ENCODE results near the gene WWP2.

WWP2 gene

DNA sequence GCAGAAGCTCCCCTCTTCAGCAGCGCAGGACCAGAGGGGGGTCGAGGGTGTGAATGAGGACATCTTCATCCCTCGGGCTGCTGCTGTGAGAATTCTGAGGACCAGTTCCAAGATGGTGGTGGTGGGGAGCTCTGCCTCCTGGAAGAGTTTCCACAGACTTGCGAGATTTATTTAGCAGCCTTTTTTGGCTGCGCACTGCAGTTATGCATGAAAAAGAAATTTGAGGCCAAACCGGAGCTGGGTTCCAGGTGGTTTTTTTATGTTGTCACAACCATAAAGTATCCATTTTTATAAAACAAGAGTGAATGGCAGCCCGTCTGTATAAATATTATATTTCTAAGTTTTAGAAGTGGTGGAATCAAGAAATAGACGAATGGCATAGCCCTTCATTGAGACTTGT lies 112.1 kb downstream of the WWP2 start:
- TF ChIP-seq, protein P1, sequence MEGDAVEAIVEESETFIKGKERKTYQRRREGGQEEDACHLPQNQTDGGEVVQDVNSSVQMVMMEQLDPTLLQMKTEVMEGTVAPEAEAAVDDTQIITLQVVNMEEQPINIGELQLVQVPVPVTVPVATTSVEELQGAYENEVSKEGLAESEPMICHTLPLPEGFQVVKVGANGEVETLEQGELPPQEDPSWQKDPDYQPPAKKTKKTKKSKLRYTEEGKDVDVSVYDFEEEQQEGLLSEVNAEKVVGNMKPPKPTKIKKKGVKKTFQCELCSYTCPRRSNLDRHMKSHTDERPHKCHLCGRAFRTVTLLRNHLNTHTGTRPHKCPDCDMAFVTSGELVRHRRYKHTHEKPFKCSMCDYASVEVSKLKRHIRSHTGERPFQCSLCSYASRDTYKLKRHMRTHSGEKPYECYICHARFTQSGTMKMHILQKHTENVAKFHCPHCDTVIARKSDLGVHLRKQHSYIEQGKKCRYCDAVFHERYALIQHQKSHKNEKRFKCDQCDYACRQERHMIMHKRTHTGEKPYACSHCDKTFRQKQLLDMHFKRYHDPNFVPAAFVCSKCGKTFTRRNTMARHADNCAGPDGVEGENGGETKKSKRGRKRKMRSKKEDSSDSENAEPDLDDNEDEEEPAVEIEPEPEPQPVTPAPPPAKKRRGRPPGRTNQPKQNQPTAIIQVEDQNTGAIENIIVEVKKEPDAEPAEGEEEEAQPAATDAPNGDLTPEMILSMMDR (IDR thresholded peaks at IDR 0.05; ENCODE audit: low read depth, low read length) = no peak
- H3K4me3 ChIP-seq (ENCODE audit: low read depth, low read length) = no peak overlapping the region

DNA sequence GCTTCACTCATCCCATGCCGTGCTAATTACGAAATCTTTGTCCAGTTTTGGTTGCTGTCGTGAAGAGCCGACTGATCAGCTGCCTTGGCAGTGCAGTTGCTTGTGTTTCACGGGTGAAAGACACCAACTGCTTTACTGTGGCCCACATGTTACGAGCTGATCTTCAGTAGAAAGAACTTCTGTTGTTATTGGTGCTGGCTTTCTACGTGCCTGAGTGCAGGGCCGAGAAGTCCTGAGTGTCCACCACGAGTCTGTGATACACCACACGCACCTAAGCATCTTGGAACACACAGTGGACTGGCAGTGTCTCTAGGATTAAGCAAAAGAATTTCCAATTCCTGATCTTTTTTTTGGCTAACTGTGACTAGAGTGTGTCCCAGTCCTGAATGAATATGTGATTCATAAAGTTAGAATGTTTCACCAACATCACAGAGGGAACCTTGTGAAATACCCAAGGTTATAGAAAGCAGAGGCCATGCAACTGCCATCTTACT lies 118.6 kb downstream of the WWP2 start:
- TF ChIP-seq, protein P1 (IDR thresholded peaks at IDR 0.05; ENCODE audit: low read depth, low read length) = no peak
- H3K4me3 ChIP-seq (ENCODE audit: low read depth, low read length) = no peak overlapping the region

DNA sequence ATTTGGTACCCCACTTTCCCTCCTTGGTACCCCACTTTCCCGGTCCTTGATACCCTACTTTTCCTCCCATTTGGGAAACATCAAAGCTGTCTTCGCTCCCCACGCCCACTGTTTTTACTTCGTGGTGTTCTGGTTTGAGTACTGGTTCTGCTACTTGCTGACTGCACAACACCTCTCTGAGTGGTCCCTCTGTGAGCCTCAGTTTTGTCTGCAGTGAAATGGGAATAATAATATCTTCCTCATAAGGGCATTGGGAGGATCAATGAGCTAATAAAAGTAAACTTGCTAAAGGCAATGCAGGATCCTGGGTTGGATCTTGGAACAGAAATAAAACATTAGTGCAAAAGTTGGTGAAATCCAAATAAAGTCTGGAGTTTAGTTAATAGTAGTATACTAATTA lies 119.0 kb downstream of the WWP2 start:
- H3K4me3 ChIP-seq (ENCODE audit: low read depth, low read length) = no peak overlapping the region
- TF ChIP-seq, protein P1 (IDR thresholded peaks at IDR 0.05; ENCODE audit: low read depth, low read length) = no peak

DNA sequence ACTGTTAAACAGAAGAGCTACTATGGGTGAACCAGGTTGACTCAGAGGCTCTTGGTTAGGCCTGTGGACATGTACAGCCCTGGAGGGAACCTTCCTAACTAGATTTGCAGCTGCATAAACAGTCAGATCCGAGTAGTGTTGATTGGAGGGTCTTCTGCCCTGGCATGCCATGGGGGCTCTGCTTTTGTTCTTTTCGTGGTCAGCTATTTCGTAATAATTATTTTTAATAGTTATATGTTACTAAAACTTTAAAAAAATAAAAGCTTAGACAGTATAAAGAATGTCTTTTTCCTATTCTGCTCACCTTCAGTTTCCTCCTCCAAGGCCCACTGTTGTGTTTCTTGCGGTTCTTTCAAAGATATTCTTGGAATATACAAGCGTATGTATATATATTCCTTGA lies 121.6 kb downstream of the WWP2 start:
- TF ChIP-seq, protein P1 (IDR thresholded peaks at IDR 0.05; ENCODE audit: low read depth, low read length) = no peak
- no peak overlapping the region for H3K4me3 ChIP-seq (ENCODE audit: low read depth, low read length)

DNA sequence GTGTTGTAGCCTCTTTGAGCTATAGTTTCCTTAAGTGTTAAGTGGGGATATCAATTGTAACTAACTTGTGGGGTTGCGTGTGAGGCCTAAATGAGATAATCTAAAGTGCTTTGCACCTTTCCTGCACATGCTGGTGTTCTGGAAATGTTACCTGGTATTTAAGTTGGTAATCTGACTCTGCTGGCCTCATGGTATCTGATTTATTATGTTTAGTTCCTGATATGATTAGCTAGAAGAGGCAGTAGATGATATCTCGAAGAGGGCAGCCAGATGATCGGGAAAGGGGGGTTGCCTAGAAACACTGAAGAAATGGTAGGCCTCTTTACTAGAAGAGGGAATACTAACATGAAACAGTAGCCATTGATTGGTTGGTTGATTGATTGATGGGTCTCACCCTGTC lies 123.6 kb downstream of the WWP2 start:
- no peak overlapping the region for H3K4me3 ChIP-seq (ENCODE audit: low read depth, low read length)
- TF ChIP-seq, protein P1 (IDR thresholded peaks at IDR 0.05; ENCODE audit: low read depth, low read length) = no peak

- no peak overlapping the region for H3K4me3 ChIP-seq (ENCODE audit: low read depth, low read length)
- TF ChIP-seq, protein P1 (IDR thresholded peaks at IDR 0.05; ENCODE audit: low read depth, low read length) = no peak
These were observed 124.6 kb downstream of the WWP2 start for GRCh38 chr16:69886726-69887125.

DNA sequence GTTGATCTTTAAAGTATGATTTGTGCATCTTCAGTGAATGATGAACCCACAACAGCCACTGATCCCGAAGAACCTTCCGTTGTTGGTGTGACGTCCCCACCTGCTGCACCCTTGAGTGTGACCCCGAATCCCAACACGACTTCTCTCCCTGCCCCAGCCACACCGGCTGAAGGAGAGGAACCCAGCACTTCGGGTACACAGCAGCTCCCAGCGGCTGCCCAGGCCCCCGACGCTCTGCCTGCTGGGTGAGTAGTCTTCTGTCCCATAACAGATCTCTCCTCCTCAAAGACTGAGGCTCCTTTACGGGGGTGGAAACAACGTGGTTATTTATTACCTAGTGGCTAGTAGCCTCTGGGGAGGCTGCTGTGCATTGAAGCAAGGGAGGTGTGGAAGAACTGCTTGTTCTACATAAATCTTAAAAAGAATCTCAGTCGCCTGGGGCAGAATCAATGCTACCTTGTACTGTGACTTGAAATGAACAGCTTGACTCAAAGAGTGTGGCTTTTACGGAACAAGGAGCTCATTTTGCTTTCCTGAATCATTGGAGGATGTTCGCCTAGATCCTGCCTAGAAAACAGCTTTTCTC lies 126.0 kb downstream of the WWP2 start:
- TF ChIP-seq, protein P1 (IDR thresholded peaks at IDR 0.05; ENCODE audit: low read depth, low read length) = no peak
- no peak overlapping the region for H3K4me3 ChIP-seq (ENCODE audit: low read depth, low read length)
